ENCODE measurements around the gene FOXK2.
A peak's percentile ranks its signal among the peaks of the same experiment; 100 is the strongest.

The FOXK2 gene

GRCh38 chr17:82644148-82644547, 124.6 kb downstream of the FOXK2 start:
- no peak for DNase-seq (ENCODE audit: low spot score)

- DNase-seq (ENCODE audit: low spot score) = no peak
Observed at GRCh38 chr17:82645516-82645915, 126.0 kb downstream of the FOXK2 start.

- peak; percentile 54 for DNase-seq (ENCODE audit: low spot score)
Observed at GRCh38 chr17:82647593-82648164, 128.1 kb downstream of the FOXK2 start.

GRCh38 chr17:82648165-82648668, 128.7 kb downstream of the FOXK2 start, which contains the start of gene WDR45B:
Gene WDR45B (minus strand): TSS chr17:82648444. CDS start chr17:82648340, 104 bp downstream.
- DNase-seq (ENCODE audit: low spot score) = peak; percentile 99

GRCh38 chr17:82648742-82649331, 129.3 kb downstream of the FOXK2 start:
- peak; percentile 60 for DNase-seq (ENCODE audit: low spot score)

GRCh38 chr17:82649501-82650261, 130.1 kb downstream of the FOXK2 start:
- DNase-seq (ENCODE audit: low spot score) = no peak

- DNase-seq (ENCODE audit: low spot score) = no peak
Observed at GRCh38 chr17:82650723-82651122, 131.2 kb downstream of the FOXK2 start.

GRCh38 chr17:82653651-82654528, 134.4 kb downstream of the FOXK2 start:
- no peak for DNase-seq (ENCODE audit: low spot score)
